Smooth muscle cell (in vitro differentiated cells): ENCODE data around the gene DNAH8. TPM values are rescaled to one million over a fixed set of nuclear protein-coding genes. Genes with fewer than 3 reads are reported as not detected.

Experiments used
- DNase-seq: peaks from one replicate; lab custom pipeline; 2025; ENCODE audit not compliant: unreplicated experiment; lab: John Stamatoyannopoulos, UW
- H2AFZ ChIP-seq: fragments of 200-600 bp; sonication (generic); 2 replicates; pipeline ENCODE4 v1.6.0; 2016; ENCODE audit warnings: antibody characterized with exemption, low read depth, mild to moderate bottlenecking
- H3F3A ChIP-seq: fragments of 200-600 bp; sonication (generic); 2 replicates; pipeline ENCODE4 v1.6.0; 2017; ENCODE audit warnings: antibody characterized with exemption, low read depth
- H3K27ac ChIP-seq: fragments of 200-600 bp; sonication (generic); 2 replicates; pipeline ENCODE4 v1.5.1; 2016; ENCODE audit warnings: low read depth, mild to moderate bottlenecking
- H3K27me3 ChIP-seq: fragments of 200-600 bp; sonication (generic); 2 replicates; pipeline ENCODE4 v1.6.1; 2016; ENCODE audit warnings: low read depth, mild to moderate bottlenecking
- H3K36me3 ChIP-seq: fragments of 200-600 bp; sonication (generic); 2 replicates; pipeline ENCODE4 v1.5.1; 2016; ENCODE audit warnings: low read depth
- H3K4me1 ChIP-seq: fragments of 200-600 bp; sonication (generic); 2 replicates; pipeline ENCODE4 v1.5.1; 2016; ENCODE audit warnings: low read depth
- H3K4me2 ChIP-seq: fragments of 200-600 bp; sonication (generic); 2 replicates; pipeline ENCODE4 v1.6.0; 2016; ENCODE audit warnings: mild to moderate bottlenecking
- H3K4me3 ChIP-seq: fragments of 200-600 bp; sonication (generic); 2 replicates; pipeline ENCODE4 v1.5.1; 2016; ENCODE audit warnings: mild to moderate bottlenecking
- H3K79me2 ChIP-seq: fragments of 200-600 bp; sonication (generic); 2 replicates; pipeline ENCODE4 v1.6.0; 2016; ENCODE audit warnings: low read depth, mild to moderate bottlenecking
- H3K9ac ChIP-seq: fragments of 200-600 bp; sonication (generic); 2 replicates; pipeline ENCODE4 v1.6.0; 2016; ENCODE audit warnings: low read depth
- H3K9me3 ChIP-seq: fragments of 200-600 bp; sonication (generic); replicated peaks from 2 replicates; pipeline ENCODE4 v1.5.1; 2016; ENCODE audit warnings: low read depth
- H4K20me1 ChIP-seq: fragments of 200-600 bp; sonication (generic); 2 replicates; pipeline ENCODE4 v1.6.0; 2016; ENCODE audit warnings: low read depth
- CTCF ChIP-seq: fragments of 200-600 bp; sonication (generic); IDR thresholded peaks from 2 replicates; pipeline ENCODE4 v1.5.1; 2017; ENCODE audit warnings: borderline replicate concordance, mild to moderate bottlenecking, antibody characterized with exemption; ENCODE audit not compliant: insufficient read depth, poor library complexity, severe bottlenecking
- WGBS: methylation state at CpG from one replicate; pipeline ENCODE4 v1.1.7; 2016; ENCODE audit warnings: low lambda C conversion rate; 5-methylcytosine and 5-hydroxymethylcytosine counted together
- polyA plus RNA-seq: library from polyadenylated mRNA; unstranded; fragments of >200 nt; fragmentation: Nextera tagmentation; extraction: Ambion mirVana; gene quantifications from 2 replicates; pipeline ENCODE4 v1.2.1, GENCODE V29; 2016
- total RNA-seq: library from RNA; depleted of rRNA; stranded (reverse); fragments of >200 nt; gene quantifications from 2 replicates; pipeline ENCODE4 v1.2.3, GENCODE V29; 2014

Gene DNAH8
- total and polyA plus RNA-seq, 2 experiments from 2014 or later: not detected

GRCh38 chr6:38784506-38785235 lies 69.6 kb downstream of the DNAH8 start:
- H3K4me2 ChIP-seq: no peak overlapping the region

DNA sequence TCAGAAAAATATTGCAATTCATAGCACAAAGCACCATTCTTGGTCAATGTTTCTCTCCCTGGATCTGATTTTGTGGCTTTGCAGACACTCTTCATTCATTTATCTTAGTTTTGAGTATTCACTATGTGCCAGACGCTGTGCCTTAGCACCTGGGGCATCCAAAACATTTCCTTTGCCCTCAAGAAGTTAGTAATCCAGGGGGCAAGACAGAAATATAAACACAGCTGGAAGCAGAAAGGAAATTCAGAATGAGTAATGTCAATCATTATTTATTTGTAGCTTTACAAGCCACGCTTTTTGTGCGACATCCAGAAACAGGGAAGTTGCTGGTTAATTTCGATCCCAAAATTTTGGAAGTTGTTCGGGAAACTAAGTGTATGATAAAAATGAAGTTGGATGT lies 71.4 kb downstream of the DNAH8 start:
- Histone ChIP-seq H3K27me3 (no peaks in the 10 kb centered on the region), H3K79me2 (no peaks in the 10 kb centered on the region), H3K4me2 (no peak overlapping the region), H3K9ac (no peak overlapping the region), H3K36me3 (no peaks in the 10 kb centered on the region), H3F3A (no peaks in the 10 kb centered on the region), H3K4me3 (no peak overlapping the region), H4K20me1 (no peaks in the 10 kb centered on the region), H3K4me1 (no peaks in the 10 kb centered on the region), H2AFZ (no peak overlapping the region), H3K27ac (no peak overlapping the region), H3K9me3 (no peaks in the 10 kb centered on the region)
- DNase-seq: no peak
- TF ChIP-seq CTCF: no peak
- 93% methylated on average over 5 of the region's 5 CpGs for WGBS

More at GRCh38 chr6:38784506-38785235, 69.6 kb downstream of the DNAH8 start:
- no peaks in the 10 kb centered on the region for H4K20me1 ChIP-seq
- no peak for DNase-seq
- H3K36me3 ChIP-seq: no peaks in the 10 kb centered on the region
- H3K9me3 ChIP-seq: no peaks in the 10 kb centered on the region
- H3K27me3 ChIP-seq: no peaks in the 10 kb centered on the region
- TF ChIP-seq CTCF: no peak
- no peaks in the 10 kb centered on the region for H3K79me2 ChIP-seq
- H2AFZ ChIP-seq: no peak overlapping the region
- H3K4me1 ChIP-seq: no peaks in the 10 kb centered on the region
- no peak overlapping the region for H3K9ac ChIP-seq
- WGBS: 88% methylated on average over 2 of the region's 2 CpGs
- no peaks in the 10 kb centered on the region for H3F3A ChIP-seq
- no peak overlapping the region for H3K27ac ChIP-seq
- H3K4me3 ChIP-seq: no peak overlapping the region

DNA sequence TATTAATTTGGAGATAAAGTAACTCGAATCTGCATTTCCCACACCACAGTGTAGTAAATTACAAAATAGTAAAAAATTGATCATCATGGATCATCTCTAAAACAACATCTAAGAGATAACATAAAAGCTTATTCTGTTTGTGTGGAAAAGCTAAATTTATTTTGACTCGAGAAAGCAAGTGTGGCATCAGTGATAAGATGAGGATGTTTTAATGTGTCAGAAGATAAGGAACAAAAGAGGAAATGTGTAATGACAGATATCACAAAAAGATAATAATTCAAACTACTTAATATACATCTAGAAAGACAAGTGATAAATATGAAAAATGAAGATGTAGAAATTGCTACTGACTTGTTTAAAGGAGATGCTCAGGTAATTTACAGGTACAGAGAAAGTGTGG lies 74.1 kb downstream of the DNAH8 start:
- Histone ChIP-seq H2AFZ (no peak overlapping the region), H3K4me3 (no peak overlapping the region), H3F3A (no peaks in the 10 kb centered on the region), H4K20me1 (no peaks in the 10 kb centered on the region), H3K4me1 (no peaks in the 10 kb centered on the region), H3K27ac (no peak overlapping the region), H3K4me2 (no peak overlapping the region), H3K9me3 (no peaks in the 10 kb centered on the region), H3K9ac (no peak overlapping the region), H3K27me3 (no peaks in the 10 kb centered on the region), H3K36me3 (no peaks in the 10 kb centered on the region), H3K79me2 (no peaks in the 10 kb centered on the region)
- no peak for DNase-seq
- no peak for TF ChIP-seq CTCF
- 54% methylated on average over 2 of the region's 2 CpGs for WGBS

- H3F3A ChIP-seq: no peaks in the 10 kb centered on the region
- no peak overlapping the region for H3K4me3 ChIP-seq
- H3K36me3 ChIP-seq: no peaks in the 10 kb centered on the region
- no peak overlapping the region for H3K4me2 ChIP-seq
- TF ChIP-seq CTCF: no peak
- no peaks in the 10 kb centered on the region for H4K20me1 ChIP-seq
- H3K4me1 ChIP-seq: peaks cover 4% of the 10 kb centered on the region
- H3K27ac ChIP-seq: no peak overlapping the region
- H2AFZ ChIP-seq: no peak overlapping the region
- DNase-seq: no peak
- WGBS: 78% methylated on average over 2 of the region's 2 CpGs
- no peaks in the 10 kb centered on the region for H3K27me3 ChIP-seq
- no peaks in the 10 kb centered on the region for H3K9me3 ChIP-seq
- no peaks in the 10 kb centered on the region for H3K79me2 ChIP-seq
- H3K9ac ChIP-seq: no peak overlapping the region
These were observed 77.2 kb downstream of the DNAH8 start for GRCh38 chr6:38792356-38792755.
